LNCaP clone FGC (cell line): ENCODE results near the gene FASN.

Experiments used
- DNase-seq: peaks from one replicate; pipeline ENCODE4 v3.0.0-alpha.2; 2011; ENCODE audit warnings: low read depth
- H3K4me3 ChIP-seq: 2 replicates; pipeline ENCODE4 v1.5.1; 2011; ENCODE audit warnings: mild to moderate bottlenecking, low read depth, low read length, control low read depth
- CTCF ChIP-seq: IDR thresholded peaks from 2 replicates; pipeline ENCODE4 v1.5.1; 2012; ENCODE audit warnings: mild to moderate bottlenecking; ENCODE audit not compliant: control insufficient read depth, insufficient read depth; ENCODE audit errors: extremely low read depth

FASN gene

GRCh38 chr17:82055965-82056728 lies 41.9 kb downstream of the FASN start:
- TF ChIP-seq CTCF: no peak
- no peak for DNase-seq
- H3K4me3 ChIP-seq: no peak overlapping the region

- TF ChIP-seq CTCF: no peak
- no peak overlapping the region for H3K4me3 ChIP-seq
- no peak for DNase-seq
Measured at GRCh38 chr17:82055023-82055964, 42.7 kb downstream of the FASN start.

- TF ChIP-seq CTCF: no peak
- no peak for DNase-seq
- H3K4me3 ChIP-seq: no peak overlapping the region
Measured at GRCh38 chr17:82054351-82055022, 43.5 kb downstream of the FASN start.

GRCh38 chr17:82053556-82054263 lies 44.3 kb downstream of the FASN start:
- H3K4me3 ChIP-seq: no peak overlapping the region
- no peak for DNase-seq
- no peak for TF ChIP-seq CTCF

- TF ChIP-seq CTCF: no peak
- DNase-seq: no peak
- peak overlapping the region; percentile 89 for H3K4me3 ChIP-seq
Measured at GRCh38 chr17:82053130-82053529, 44.9 kb downstream of the FASN start.

- DNase-seq: no peak
- TF ChIP-seq CTCF: no peak
- peak overlapping the region; percentile 89 for H3K4me3 ChIP-seq
Measured at GRCh38 chr17:82052638-82053059, 45.4 kb downstream of the FASN start.
